Left ventricle myocardium inferior (tissue), 1 donor: ENCODE data around the gene CCDC187. TPM values are rescaled to one million over a fixed set of nuclear protein-coding genes. Genes with fewer than 3 reads are reported as not detected.

Experiments used
- DNase-seq: peaks from one replicate; pipeline ENCODE4 v3.0.0-alpha.2; 2020
- H3K27ac ChIP-seq: fragments of 200-600 bp; replicated peaks from 2 replicates; pipeline ENCODE4 v1.8.0; 2021
- H3K27me3 ChIP-seq: fragments of 200-600 bp; 2 replicates; pipeline ENCODE4 v1.8.0; 2021; ENCODE audit warnings: low read depth
- H3K36me3 ChIP-seq: fragments of 200-600 bp; 2 replicates; pipeline ENCODE4 v1.8.0; 2021
- H3K4me1 ChIP-seq: fragments of 200-600 bp; 2 replicates; pipeline ENCODE4 v1.8.0; 2021
- H3K4me3 ChIP-seq: fragments of 200-600 bp; 2 replicates; pipeline ENCODE4 v1.8.0; 2021; ENCODE audit warnings: mild to moderate bottlenecking, moderate library complexity
- H3K9me3 ChIP-seq: fragments of 200-600 bp; replicated peaks from 2 replicates; pipeline ENCODE4 v1.8.0; 2021
- intact Hi-C: fragments of 100-400 bp; cut with micrococcal nuclease; formaldehyde crosslinking; loops from one replicate; pipeline ENCODE4 v1.11.0; 2022
- total RNA-seq: library from RNA; stranded (reverse); fragmentation: NEBNext Ultra II Directional; extraction: Animal tissue kit (Norgen Biotek cat#: 25700); gene quantifications from one replicate; pipeline ENCODE4 v1.2.1, GENCODE V29; 2021
- TF ChIP-seq, protein P1 (sequence below): fragments of 200-600 bp; IDR thresholded peaks from 2 replicates; pipeline ENCODE4 v1.8.0; 2021; ENCODE audit warnings: antibody characterized with exemption, mild to moderate bottlenecking, borderline replicate concordance
- donor health status: DM: no; HTN: yes; CAD: no; lungs with severe emphysema.

CCDC187 gene
- total RNA-seq, 1 donor from 2014 or later: not detected

DNA sequence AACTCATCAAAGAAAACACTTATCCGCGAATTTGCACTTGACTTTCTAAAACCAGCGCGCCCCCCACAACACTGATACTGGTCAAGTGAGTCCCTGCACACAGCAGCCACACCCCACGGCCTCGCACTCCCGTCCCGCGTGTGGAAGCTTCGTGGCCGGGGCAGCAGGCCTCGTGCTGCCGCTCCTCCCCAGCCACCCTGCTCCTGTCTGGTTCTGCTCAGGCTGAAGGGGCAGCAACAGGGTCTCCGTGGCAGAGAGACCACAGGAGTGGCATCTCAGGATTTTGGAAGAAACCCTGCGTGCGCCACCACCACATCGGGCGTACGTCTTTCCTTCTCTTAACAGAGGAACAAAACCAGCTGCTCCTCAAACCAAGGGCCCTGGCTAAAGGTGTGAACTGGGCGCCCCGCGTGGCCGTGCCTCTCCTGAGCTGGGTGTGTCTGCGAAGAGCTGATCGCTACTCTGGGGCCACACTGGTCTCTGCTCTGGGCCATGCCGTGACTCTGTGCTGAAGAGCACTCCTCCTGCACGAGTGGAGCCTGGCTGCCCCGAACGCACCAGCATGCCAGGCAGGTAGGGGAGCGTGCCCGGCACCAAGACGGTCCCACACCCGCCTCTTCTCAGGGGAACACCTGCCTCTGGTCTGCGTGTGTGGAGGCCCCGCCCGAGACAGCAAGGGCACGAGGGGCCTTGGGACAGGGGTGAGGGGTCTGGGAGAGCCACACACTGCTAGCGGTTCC, 81.6 kb downstream of the CCDC187 start:
- Histone ChIP-seq H3K27me3 (no peaks in the 10 kb centered on the region), H3K36me3 (peaks cover 52% of the 10 kb centered on the region), H3K4me3 (no peak overlapping the region), H3K4me1 (no peaks in the 10 kb centered on the region), H3K9me3 (no peaks in the 10 kb centered on the region), H3K27ac (no peak overlapping the region)
- intact Hi-C loops: no loop called here
- no peak for DNase-seq
- TF ChIP-seq, protein P1, sequence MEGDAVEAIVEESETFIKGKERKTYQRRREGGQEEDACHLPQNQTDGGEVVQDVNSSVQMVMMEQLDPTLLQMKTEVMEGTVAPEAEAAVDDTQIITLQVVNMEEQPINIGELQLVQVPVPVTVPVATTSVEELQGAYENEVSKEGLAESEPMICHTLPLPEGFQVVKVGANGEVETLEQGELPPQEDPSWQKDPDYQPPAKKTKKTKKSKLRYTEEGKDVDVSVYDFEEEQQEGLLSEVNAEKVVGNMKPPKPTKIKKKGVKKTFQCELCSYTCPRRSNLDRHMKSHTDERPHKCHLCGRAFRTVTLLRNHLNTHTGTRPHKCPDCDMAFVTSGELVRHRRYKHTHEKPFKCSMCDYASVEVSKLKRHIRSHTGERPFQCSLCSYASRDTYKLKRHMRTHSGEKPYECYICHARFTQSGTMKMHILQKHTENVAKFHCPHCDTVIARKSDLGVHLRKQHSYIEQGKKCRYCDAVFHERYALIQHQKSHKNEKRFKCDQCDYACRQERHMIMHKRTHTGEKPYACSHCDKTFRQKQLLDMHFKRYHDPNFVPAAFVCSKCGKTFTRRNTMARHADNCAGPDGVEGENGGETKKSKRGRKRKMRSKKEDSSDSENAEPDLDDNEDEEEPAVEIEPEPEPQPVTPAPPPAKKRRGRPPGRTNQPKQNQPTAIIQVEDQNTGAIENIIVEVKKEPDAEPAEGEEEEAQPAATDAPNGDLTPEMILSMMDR: no peak

GRCh38 chr9:136220017-136220729, 83.7 kb downstream of the CCDC187 start:
- TF ChIP-seq, protein P1: no peak
- peaks cover 74% of the 10 kb centered on the region for H3K36me3 ChIP-seq
- no peaks in the 10 kb centered on the region for H3K4me1 ChIP-seq
- intact Hi-C loops: no loop called here
- no peaks in the 10 kb centered on the region for H3K27me3 ChIP-seq
- no peak overlapping the region for H3K27ac ChIP-seq
- no peak overlapping the region for H3K4me3 ChIP-seq
- no peak for DNase-seq
- no peaks in the 10 kb centered on the region for H3K9me3 ChIP-seq

- Histone ChIP-seq H3K36me3 (peaks cover 82% of the 10 kb centered on the region), H3K27ac (no peak overlapping the region), H3K9me3 (no peaks in the 10 kb centered on the region), H3K27me3 (no peaks in the 10 kb centered on the region), H3K4me3 (no peak overlapping the region), H3K4me1 (no peaks in the 10 kb centered on the region)
- intact Hi-C loops: no loop called here
- no peak for DNase-seq
- TF ChIP-seq, protein P1: no peak
Measured at GRCh38 chr9:136219276-136219675, 84.6 kb downstream of the CCDC187 start.

DNA sequence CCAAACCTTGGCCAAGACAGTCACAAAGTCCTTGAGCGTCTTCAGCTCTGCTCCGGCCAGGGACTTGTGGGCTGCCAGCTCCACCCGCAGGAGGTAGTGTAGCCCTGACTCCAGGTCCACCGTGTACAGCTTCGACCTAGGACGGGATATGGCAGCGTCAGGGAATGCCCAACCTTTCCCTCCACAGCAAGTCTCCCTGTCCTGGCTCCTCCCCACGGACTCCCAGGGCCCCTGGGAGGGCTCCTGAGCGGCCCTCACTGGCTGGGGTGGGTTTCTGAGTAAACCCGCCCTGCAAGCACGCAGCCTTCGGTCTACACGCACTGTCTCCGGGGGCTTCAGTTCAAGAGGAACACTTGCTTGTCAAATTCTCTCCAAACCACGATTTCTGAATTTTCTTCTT, 85.2 kb downstream of the CCDC187 start:
- intact Hi-C loops: no loop called here
- DNase-seq: no peak
- Histone ChIP-seq H3K27ac (no peak overlapping the region), H3K4me3 (no peak overlapping the region), H3K9me3 (no peaks in the 10 kb centered on the region), H3K27me3 (no peaks in the 10 kb centered on the region), H3K4me1 (no peaks in the 10 kb centered on the region), H3K36me3 (peaks cover 82% of the 10 kb centered on the region)
- TF ChIP-seq, protein P1: no peak

DNA sequence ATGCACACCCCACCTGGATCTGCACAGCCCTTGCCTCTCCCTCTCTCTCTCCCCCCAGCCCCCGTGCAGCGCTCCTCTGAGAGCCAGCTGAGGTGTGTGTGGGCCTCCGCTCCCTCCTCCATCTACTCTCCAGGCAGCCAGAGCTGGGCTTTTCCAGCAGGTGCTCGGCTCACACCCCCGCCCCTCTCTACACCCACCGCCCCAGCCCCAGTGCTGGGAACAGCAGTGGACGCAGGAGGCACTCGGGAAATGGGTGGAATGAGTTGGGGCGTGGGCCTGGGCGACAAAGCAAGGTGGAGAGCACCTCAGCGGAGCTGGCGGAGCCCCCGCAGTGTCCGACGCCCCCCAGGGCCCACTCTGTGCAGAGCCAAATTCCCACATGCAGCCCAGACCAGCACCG, 85.6 kb downstream of the CCDC187 start:
- intact Hi-C loops: no loop called here

More for the DNA sequence above, 85.6 kb downstream of the CCDC187 start:
- H3K4me3 ChIP-seq: no peak overlapping the region
- DNase-seq: no peak
- TF ChIP-seq, protein P1: no peak
- no peak overlapping the region for H3K27ac ChIP-seq
- H3K4me1 ChIP-seq: no peaks in the 10 kb centered on the region
- H3K36me3 ChIP-seq: peaks cover 81% of the 10 kb centered on the region
- H3K9me3 ChIP-seq: no peaks in the 10 kb centered on the region
- H3K27me3 ChIP-seq: no peaks in the 10 kb centered on the region
